GF-D8 (cell line): ENCODE results near the gene VPS16.

Experiments
- DNase-seq: peaks from one replicate; lab custom pipeline; 2025; lab: John Stamatoyannopoulos, UW

The VPS16 gene

DNA sequence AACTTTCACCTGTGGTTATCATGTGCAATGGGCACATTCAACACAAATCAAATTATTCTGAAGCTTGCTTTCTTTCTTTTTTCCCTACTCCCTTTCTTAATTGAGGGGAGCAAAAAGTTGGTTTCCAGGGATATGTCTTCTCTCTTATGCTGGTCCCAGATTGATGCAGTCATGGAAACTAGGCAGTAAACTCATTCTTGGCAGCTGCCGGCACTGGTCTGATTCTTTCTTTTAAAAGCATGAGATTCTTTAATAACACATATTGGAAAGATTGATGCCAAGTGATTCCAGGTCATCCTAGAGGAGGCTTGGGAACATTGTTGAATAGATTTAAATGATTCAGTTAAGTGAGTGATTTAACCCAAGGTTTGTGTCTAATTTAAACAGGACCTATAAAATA, 61.7 kb downstream of the VPS16 start:
- DNase-seq = no peak

DNA sequence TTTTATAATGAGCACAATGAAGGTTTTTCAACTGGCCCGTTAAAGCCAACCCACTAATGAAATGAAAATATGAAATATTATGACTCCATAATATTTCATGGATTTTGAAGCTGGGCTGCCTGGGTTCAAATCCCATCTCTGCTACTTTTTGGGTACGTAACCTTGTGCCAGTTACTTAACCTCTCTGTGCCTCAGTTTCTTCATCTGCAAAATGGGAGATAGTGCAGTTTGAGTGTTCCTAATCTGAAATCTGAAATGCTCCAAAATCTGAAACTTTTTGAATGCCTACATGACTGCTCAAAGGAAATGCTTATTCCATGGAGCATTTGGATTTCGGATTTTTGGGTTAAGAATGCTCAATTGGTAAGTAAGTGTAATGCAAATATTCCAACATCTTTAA, 62.3 kb downstream of the VPS16 start:
- no peak for DNase-seq

DNA sequence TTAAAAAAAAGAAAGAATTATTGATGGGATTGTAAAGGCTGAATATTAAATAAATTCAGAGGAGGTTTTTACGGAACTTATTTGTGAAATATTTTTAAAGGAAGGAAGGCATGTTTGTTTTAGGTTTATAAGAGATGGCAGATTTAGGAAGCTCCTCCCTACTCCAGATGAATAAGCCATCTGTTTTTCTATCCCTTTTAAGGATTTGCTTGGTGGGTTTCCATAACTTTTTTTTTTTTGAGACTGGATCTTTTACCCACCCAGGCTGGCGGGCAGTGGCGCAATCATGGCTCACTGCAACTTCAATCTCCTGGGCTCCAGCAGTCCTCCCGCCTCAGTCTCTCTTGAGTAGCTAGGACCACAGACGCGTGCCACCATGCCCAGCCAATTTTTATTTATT, 63.1 kb downstream of the VPS16 start:
- DNase-seq = no peak

DNA sequence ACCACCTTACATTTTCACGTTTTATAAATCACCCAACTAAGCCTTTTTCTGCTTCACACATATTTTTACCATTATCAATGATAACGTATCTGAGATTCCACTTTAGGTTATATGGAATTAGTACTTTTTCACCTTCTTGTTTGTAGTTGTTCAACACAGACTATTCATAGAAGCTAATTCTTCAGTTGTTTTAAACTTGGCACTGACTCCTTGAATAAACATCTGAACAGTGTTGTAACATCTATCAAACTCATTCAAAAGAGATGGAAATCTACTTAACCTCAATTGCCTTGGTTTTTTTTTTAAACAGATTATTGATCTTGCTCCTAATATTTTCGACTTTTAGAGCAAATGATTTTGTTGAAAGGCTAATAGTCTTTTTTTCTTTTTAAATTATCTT, 67.0 kb downstream of the VPS16 start:
- no peak for DNase-seq

DNA sequence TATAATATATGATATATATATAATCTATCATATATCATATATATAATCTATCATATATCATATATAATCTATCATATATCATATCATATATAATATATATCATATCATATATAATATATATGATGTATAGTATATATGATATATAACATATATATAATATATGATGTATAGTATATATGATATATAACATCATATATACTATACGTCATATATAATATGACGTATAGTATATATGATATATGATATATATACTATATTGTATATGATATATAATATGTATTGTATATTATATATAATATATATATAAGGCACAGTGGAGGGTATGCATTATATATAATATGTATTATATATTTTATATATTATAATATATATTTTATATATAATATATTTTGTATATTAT, 69.4 kb downstream of the VPS16 start:
- no peak for DNase-seq

DNA sequence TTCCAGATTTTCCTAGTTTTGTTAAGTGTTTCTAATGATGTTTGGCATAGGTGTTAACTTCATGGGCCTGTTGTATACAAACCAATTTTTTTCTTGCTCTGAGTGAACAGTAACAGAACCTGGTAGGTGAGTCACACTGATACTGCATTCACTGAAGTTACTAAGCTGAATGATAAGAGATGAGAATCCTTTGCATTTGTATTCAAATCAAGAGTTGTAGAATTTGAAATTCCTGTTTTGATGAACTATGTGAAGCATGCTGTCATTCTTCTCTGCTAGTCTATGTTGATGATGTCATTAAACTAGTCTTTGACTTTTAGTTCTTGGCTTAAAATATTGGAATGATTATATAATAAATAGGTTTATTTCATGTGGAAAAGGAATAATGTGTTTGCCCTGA, 70.7 kb downstream of the VPS16 start:
- DNase-seq = no peak

DNA sequence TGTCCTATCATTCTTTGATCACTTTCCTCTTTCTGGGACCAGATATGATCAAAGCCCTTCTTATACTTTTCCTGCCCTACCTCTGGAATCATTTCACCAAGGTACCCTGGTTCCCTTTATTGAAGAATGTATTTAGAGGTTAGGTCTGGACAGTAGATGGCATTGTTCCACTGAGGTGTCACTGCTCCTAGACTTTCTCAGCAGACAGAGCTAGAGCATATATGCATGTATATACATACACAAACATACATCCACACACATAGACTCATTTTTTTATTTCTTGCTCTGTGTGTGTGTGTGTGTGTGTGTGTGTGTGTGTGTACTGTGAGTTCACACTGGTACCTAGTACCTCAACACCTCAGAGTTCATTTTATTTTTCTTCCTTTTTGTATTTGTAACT, 73.6 kb downstream of the VPS16 start:
- peak; percentile 14 for DNase-seq
